Neuronal stem cell (in vitro differentiated cells): ENCODE data around the gene ERFL.

ENCODE experiments used
- DNase-seq: peaks from one replicate; pipeline ENCODE4 v3.0.0-alpha.2; 2013; ENCODE audit warnings: low spot score
- H2AFZ ChIP-seq: one replicate; pipeline ENCODE4 v1.6.1; 2013; ENCODE audit warnings: mild to moderate bottlenecking, low read length, inconsistent platforms
- H2AK5ac ChIP-seq: 2 replicates; pipeline ENCODE4 v1.6.1; 2013; ENCODE audit warnings: low read depth, mild to moderate bottlenecking, inconsistent platforms, low read length, moderate library complexity, mixed read lengths
- H2BK120ac ChIP-seq: 2 replicates; pipeline ENCODE4 v1.6.1; 2013; ENCODE audit warnings: low read depth, mild to moderate bottlenecking, inconsistent platforms, low read length, moderate library complexity, mixed read lengths
- H2BK12ac ChIP-seq: one replicate; pipeline ENCODE4 v1.6.1; 2013; ENCODE audit warnings: low read length, inconsistent platforms
- H2BK15ac ChIP-seq: 2 replicates; pipeline ENCODE4 v1.6.1; 2013; ENCODE audit warnings: mild to moderate bottlenecking, low read length, inconsistent platforms, mixed read lengths
- H2BK5ac ChIP-seq: one replicate; pipeline ENCODE4 v1.6.1; 2013; ENCODE audit warnings: inconsistent platforms, mild to moderate bottlenecking, low read length, moderate library complexity
- H3K14ac ChIP-seq: one replicate; pipeline ENCODE4 v1.6.1; 2013; ENCODE audit warnings: low read length, inconsistent platforms
- H3K18ac ChIP-seq: 2 replicates; pipeline ENCODE4 v1.6.1; 2013; ENCODE audit warnings: low read length, inconsistent platforms
- H3K23ac ChIP-seq: 2 replicates; pipeline ENCODE4 v1.6.1; 2013; ENCODE audit warnings: low read depth, mild to moderate bottlenecking, mixed read lengths, low read length, inconsistent platforms; ENCODE audit not compliant: poor library complexity
- H3K27ac ChIP-seq: replicated peaks from 3 replicates; pipeline ENCODE4 v1.5.1; 2013; ENCODE audit warnings: low read length, inconsistent platforms
- H3K27me3 ChIP-seq, 3 experiments: 2 replicates each; pipeline ENCODE4 v1.6.1; 2013; ENCODE audit warnings: low read length in 3 of 3, mild to moderate bottlenecking in 2 of 3, inconsistent platforms in 1 of 3, low read depth in 1 of 3, mixed read lengths in 1 of 3, moderate library complexity in 1 of 3; ENCODE audit not compliant: control insufficient read depth in 3 of 3, insufficient read depth in 3 of 3
- H3K36me3 ChIP-seq, 2 donors: replicated peaks in 1 of 2; 2 replicates each; pipeline ENCODE4 v1.6.1; 2013; ENCODE audit warnings: low read length in 2 of 2; ENCODE audit not compliant: control insufficient read depth in 2 of 2, insufficient read depth in 2 of 2
- H3K4ac ChIP-seq: 2 replicates; pipeline ENCODE4 v1.6.1; 2013; ENCODE audit warnings: inconsistent platforms, mild to moderate bottlenecking, low read length, moderate library complexity
- H3K4me1 ChIP-seq, 2 donors: 1 replicate in 1 of 2; 2 replicates in 1 of 2; pipeline ENCODE4 v1.6.1; 2013; ENCODE audit warnings: low read length in 2 of 2, low read depth in 1 of 2; ENCODE audit not compliant: control insufficient read depth in 2 of 2, insufficient read depth in 1 of 2
- H3K4me2 ChIP-seq: one replicate; pipeline ENCODE4 v1.6.1; 2013; ENCODE audit warnings: mild to moderate bottlenecking, low read length, inconsistent platforms; ENCODE audit not compliant: insufficient read depth, poor library complexity, severe bottlenecking
- H3K4me3 ChIP-seq, 2 donors: 2 replicates each; pipeline ENCODE4 v1.5.1; 2013; ENCODE audit warnings: low read length in 2 of 2, mild to moderate bottlenecking in 2 of 2, inconsistent platforms in 1 of 2, moderate library complexity in 1 of 2
- H3K79me1 ChIP-seq: one replicate; pipeline ENCODE4 v1.6.1; 2013; ENCODE audit warnings: low read depth, mild to moderate bottlenecking, inconsistent platforms, low read length, moderate library complexity
- H3K9ac ChIP-seq: one replicate; pipeline ENCODE4 v1.6.1; 2013; ENCODE audit warnings: mild to moderate bottlenecking, low read depth, low read length, inconsistent platforms; ENCODE audit not compliant: poor library complexity
- H3K9me3 ChIP-seq, 2 donors: replicated peaks in 1 of 2; 2 replicates each; pipeline versions ENCODE3 to v1.6.1; 2013; ENCODE audit warnings: low read length in 2 of 2, mild to moderate bottlenecking in 2 of 2, inconsistent platforms in 1 of 2, low read depth in 1 of 2, mixed read lengths in 1 of 2, moderate library complexity in 1 of 2; ENCODE audit not compliant: control insufficient read depth in 2 of 2, insufficient read depth in 1 of 2
- H4K8ac ChIP-seq: one replicate; pipeline ENCODE4 v1.6.1; 2013; ENCODE audit warnings: low read depth, mild to moderate bottlenecking, inconsistent platforms, low read length, moderate library complexity
- H4K91ac ChIP-seq: one replicate; pipeline ENCODE4 v1.6.1; 2013; ENCODE audit warnings: low read length, low read depth, mild to moderate bottlenecking, inconsistent platforms; ENCODE audit not compliant: poor library complexity
- WGBS, 2 donors: extraction: QIAGEN DNeasy Blood & Tissue Kit; methylation state at CpG; one replicate each; pipeline ENCODE4 v1.1.7; 2013; ENCODE audit warnings: missing lambda C conversion rate in 2 of 2, mixed read lengths in 1 of 2; ENCODE audit not compliant: insufficient read length in 2 of 2, insufficient replicate concordance in 1 of 2; ENCODE audit errors: extremely low coverage in 2 of 2; 5-methylcytosine and 5-hydroxymethylcytosine counted together

ERFL gene

DNA sequence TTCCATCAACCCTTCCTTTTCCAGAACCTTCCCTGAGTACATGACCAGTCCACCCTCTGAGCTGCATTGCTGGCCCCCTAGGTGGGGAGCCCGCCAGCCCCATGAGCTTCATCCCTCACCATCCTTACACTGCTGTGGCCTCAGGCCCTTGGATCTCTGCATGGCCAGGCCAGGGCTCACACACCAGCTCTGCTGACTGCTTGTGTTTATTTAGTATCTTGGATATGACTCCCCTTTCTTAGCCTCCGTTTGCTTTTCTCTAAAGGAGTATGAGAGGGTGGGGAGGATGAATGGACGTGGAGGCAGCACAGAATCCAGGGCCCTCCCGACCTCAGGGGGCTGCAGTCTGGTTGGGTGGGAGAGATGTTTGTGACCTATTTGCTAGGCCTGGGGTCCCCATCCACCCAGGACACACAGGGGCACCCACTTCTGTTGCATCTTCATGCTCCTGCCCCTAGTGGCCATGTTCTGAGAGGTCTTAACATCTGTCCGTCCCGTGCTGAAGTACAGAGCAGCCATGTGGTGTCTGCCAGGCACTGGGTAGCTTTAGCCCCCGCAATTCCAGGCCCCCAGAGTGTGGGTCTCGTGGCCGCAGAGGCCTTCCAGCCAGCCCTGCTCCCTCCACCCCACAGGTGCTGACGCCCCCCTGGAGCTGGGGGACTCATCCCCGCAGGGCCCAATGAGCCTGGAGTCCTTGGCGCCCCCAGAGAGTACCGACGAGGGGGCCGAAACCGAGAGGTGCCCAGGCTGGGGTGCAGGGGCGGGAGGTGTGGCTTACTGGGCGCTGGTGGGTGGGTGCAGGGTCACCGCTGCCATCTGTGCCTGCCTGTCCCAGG, 32.3 kb downstream of the ERFL start:
- Histone ChIP-seq H3K27me3 (no peaks in the 10 kb centered on the region), H2BK15ac (no peak overlapping the region), H2AK5ac (peak overlapping the region; percentile 63), H4K8ac (no peak overlapping the region), H4K91ac (no peak overlapping the region), H3K4me3 (peak overlapping the region in 1 of 2 donors; percentile 66), H3K14ac (peak overlapping the region; percentile 21), H3K27ac (no peak overlapping the region), H3K9ac (peak overlapping the region; percentile 44), H2AFZ (no peak overlapping the region), H3K9me3 (no peaks in the 10 kb centered on the region), H3K18ac (peak overlapping the region; percentile 48), H3K4me2 (no peak overlapping the region), H2BK5ac (peak overlapping the region; percentile 53), H2BK12ac (no peak overlapping the region), H3K36me3 (peaks cover 13 to 34% of the 10 kb centered on the region in 2 donors), H3K23ac (peak overlapping the region; percentile 43), H3K4me1 (no peaks in the 10 kb centered on the region), H2BK120ac (no peak overlapping the region), H3K79me1 (peaks cover 6% of the 10 kb centered on the region), H3K4ac (no peak overlapping the region)
- WGBS, 2 donors, result no CpG with 5 or more reads among the region's 19 CpGs
- DNase-seq, result no peak

DNA sequence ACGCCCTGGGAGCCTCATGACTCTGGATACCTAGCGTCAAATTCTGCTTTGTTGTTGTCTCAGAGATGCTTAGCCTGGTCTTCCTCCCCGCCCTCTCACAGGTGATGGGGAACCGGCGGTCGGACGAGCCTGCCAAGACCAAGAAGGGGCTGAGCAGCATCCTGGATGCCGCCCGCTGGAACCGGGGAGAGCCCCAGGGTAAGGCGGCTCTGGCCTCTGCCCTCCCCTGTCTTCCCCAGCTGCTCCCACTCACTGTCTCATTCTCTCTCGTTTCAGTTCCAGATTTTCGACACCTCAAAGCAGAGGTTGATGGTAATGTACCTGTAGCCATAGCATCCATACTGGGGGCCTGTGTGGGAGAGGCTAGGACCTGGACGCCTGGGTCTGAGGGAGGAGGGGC, 33.9 kb downstream of the ERFL start:
- H3K27ac ChIP-seq, result no peak overlapping the region
- H4K91ac ChIP-seq, result no peak overlapping the region

DNA sequence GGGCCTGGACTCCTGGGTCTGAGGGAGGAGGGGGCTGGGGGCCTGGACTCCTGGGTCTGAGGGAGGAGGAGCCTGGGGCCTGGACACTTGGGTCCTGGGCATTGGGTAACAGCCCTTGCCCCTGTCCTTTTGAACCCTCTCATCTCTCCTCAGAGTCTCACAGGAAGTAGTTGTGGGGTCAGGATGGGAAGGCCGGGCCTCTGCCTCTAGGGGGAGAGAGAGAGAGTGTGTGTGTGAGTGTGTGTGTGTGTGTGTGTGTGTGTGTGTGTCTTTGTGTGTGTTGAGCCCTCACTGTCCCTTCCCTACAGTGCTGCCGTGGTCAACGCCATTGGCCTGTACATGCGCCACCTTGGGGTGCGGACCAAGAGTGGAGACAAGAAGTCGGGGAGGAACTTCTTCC, 34.4 kb downstream of the ERFL start:
- no peaks in the 10 kb centered on the region for H3K27me3 ChIP-seq
- H3K23ac ChIP-seq, result peak overlapping the region; percentile 25
- peaks cover 6% of the 10 kb centered on the region for H3K79me1 ChIP-seq
- no peak overlapping the region for H3K18ac ChIP-seq
- H3K9me3 ChIP-seq, result no peaks in the 10 kb centered on the region
- no peak overlapping the region for H2AK5ac ChIP-seq
- H2BK15ac ChIP-seq, result no peak overlapping the region
- H3K14ac ChIP-seq, result no peak overlapping the region
- H2BK12ac ChIP-seq, result no peak overlapping the region
- no peaks in the 10 kb centered on the region for H3K4me1 ChIP-seq
- H2BK120ac ChIP-seq, result no peak overlapping the region
- H3K36me3 ChIP-seq, result peaks cover 19 to 33% of the 10 kb centered on the region in 2 donors
- no peak overlapping the region for H3K9ac ChIP-seq
- no peak overlapping the region for H3K4ac ChIP-seq
- DNase-seq, result no peak
- no peak overlapping the region for H4K8ac ChIP-seq
- no peak overlapping the region for H3K4me2 ChIP-seq
- H3K27ac ChIP-seq, result no peak overlapping the region
- no peak overlapping the region for H2AFZ ChIP-seq
- no peak overlapping the region for H3K4me3 ChIP-seq
- WGBS, 2 donors, result no CpG with 5 or more reads among the region's 6 CpGs
- H2BK5ac ChIP-seq, result no peak overlapping the region
- no peak overlapping the region for H4K91ac ChIP-seq

More for the DNA sequence above, 33.9 kb downstream of the ERFL start:
- Histone ChIP-seq H3K9me3 (no peaks in the 10 kb centered on the region), H3K27me3 (no peaks in the 10 kb centered on the region), H3K9ac (no peak overlapping the region), H3K18ac (no peak overlapping the region), H3K4ac (no peak overlapping the region), H3K4me1 (no peaks in the 10 kb centered on the region), H3K4me2 (no peak overlapping the region), H2BK120ac (no peak overlapping the region), H4K8ac (no peak overlapping the region), H3K4me3 (no peak overlapping the region), H2BK12ac (no peak overlapping the region), H2BK5ac (no peak overlapping the region), H2BK15ac (no peak overlapping the region), H3K14ac (no peak overlapping the region), H2AK5ac (no peak overlapping the region), H2AFZ (no peak overlapping the region), H3K79me1 (peaks cover 6% of the 10 kb centered on the region), H3K36me3 (peaks cover 17 to 31% of the 10 kb centered on the region in 2 donors), H3K23ac (peak overlapping the region; percentile 25)
- no CpG with 5 or more reads among the region's 14 CpGs for WGBS, 2 donors
- no peak for DNase-seq

DNA sequence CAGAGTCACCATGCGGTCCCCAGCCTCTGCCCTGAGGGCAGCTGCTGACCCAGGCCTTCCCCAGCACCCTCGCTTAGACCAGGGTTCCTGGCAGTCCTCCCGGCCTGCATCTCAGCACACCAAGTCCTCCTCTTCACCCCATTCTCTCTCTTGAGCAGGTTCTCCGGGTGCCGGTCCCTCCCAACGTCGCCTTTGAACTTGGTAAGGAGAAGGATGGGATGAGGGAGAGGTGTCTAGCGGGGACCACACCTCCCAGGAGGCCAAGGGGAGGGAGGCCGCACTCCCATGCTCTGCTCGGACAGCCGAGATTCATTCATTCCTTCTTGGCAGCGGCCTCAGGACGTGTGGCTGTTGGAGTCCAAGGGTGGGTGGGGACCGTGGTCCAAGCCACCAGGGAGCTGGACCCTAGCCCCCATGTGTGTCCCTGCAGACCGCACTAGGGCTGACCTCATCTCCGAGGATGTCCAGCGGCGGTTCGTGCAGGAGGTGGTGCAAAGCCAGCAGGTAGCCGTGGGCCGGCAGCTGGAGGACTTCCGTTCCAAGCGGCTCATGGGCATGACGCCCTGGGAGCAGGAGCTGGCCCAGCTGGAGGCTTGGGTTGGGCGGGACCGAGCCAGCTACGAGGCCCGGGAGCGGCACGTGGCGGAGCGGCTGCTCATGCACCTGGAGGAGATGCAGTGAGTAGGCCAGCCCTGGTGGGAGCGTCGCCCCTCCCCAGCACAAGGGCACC, 35.9 kb downstream of the ERFL start:
- H2BK12ac ChIP-seq, result no peak overlapping the region
- peaks cover 14 to 22% of the 10 kb centered on the region in 2 donors for H3K36me3 ChIP-seq
- H3K23ac ChIP-seq, result peak overlapping the region; percentile 55
- no peaks in the 10 kb centered on the region for H3K27me3 ChIP-seq
- no peak overlapping the region for H2BK120ac ChIP-seq
- H3K9ac ChIP-seq, result no peak overlapping the region
- H3K4me3 ChIP-seq, result no peak overlapping the region
- no peaks in the 10 kb centered on the region for H3K4me1 ChIP-seq
- no peak overlapping the region for H4K91ac ChIP-seq
- no peak overlapping the region for H4K8ac ChIP-seq
- H3K9me3 ChIP-seq, result no peaks in the 10 kb centered on the region
- H2AFZ ChIP-seq, result no peak overlapping the region
- no CpG with 5 or more reads among the region's 34 CpGs for WGBS, 2 donors
- peaks cover 6% of the 10 kb centered on the region for H3K79me1 ChIP-seq
- no peak overlapping the region for H2BK15ac ChIP-seq
- no peak overlapping the region for H3K4ac ChIP-seq
- DNase-seq, result no peak
- H3K14ac ChIP-seq, result no peak overlapping the region
- H2AK5ac ChIP-seq, result no peak overlapping the region
- no peak overlapping the region for H3K4me2 ChIP-seq
- no peak overlapping the region for H3K27ac ChIP-seq
- H2BK5ac ChIP-seq, result peak overlapping the region; percentile 53
- no peak overlapping the region for H3K18ac ChIP-seq
